Raji (cell line): ENCODE results near the gene CMTM5.

Experiments
- POLR2A ChIP-seq: IDR thresholded peaks from 2 replicates; pipeline ENCODE4 v1.6.1; 2011; ENCODE audit warnings: low read depth, low read length, control low read depth; ENCODE audit not compliant: insufficient read depth

Gene CMTM5

GRCh38 chr14:23364164-23365035, 12.4 kb upstream of the CMTM5 start:
- no peak for TF ChIP-seq POLR2A

- no peak for TF ChIP-seq POLR2A
These were observed 11.7 kb upstream of the CMTM5 start, which contains the start of gene EFS for GRCh38 chr14:23365036-23365731. Gene EFS (minus strand): TSS chr14:23365172. CDS start chr14:23365025, 147 bp downstream.

- TF ChIP-seq POLR2A = no peak
These were observed 11.0 kb upstream of the CMTM5 start for GRCh38 chr14:23365732-23366425.

DNA sequence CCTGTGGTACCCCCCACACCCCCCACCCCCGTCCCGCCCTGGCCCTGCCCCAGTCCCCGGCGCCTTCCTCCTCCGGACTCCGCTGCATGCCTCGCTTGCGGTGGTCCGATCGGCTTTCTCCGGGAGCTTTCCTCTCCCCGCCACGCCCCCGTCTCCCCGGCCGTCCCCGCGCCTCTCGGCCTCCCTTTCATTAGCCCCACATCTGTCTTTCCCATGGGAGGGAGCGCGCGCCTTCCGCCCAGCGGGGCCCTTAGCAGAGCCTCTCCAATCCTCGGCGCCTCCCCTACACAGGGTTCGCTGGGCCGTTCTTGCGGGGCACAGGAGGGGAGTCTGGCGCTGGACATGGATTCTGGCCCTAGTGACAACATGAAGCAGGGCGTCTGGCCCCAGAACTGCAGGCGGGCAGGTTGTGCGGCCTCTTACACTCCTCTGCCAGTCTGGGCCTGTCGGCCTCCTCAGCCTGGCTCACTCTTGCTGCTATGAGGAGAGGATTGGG, 10.4 kb upstream of the CMTM5 start:
- no peak for TF ChIP-seq POLR2A

DNA sequence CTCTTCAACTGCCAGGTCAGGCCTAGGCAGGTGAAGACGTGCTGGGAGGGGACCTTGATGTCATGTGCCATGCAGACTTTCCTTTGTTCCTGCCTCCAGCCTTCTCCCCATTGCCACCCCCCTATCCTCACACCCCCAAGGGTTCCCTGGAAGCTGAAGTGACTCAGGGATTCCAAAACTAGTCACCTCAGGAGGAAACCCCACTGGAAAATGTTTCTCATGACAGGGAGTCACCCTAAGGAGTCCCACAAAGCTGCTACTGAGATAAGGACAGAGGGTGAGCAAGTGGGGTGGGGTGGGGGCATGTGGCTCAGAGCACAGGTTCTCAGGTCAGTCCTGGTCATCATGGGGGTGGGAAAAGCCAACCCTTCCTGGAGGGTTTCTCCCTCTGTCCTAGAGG, 6.6 kb upstream of the CMTM5 start:
- TF ChIP-seq POLR2A = no peak

DNA sequence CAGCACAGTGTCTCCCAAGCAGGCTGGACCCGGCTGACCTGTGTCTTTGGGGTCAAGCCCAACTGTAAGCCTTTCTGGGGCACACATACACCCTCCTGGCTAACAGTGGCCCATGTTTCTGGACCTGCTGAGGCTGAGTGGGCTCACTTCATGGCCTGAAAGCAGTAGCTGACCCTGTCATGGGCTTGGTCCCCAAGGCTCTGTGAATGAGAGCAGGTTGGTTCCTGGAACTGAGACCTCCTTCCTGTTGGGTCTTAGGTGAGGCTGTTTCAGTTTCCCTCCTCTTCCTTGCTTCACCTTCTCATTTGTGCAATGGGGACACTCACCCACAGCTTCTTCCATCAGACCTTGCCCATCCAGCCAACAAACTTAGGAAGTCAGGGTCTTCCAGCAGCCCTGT, 5.0 kb upstream of the CMTM5 start:
- no peak for TF ChIP-seq POLR2A

DNA sequence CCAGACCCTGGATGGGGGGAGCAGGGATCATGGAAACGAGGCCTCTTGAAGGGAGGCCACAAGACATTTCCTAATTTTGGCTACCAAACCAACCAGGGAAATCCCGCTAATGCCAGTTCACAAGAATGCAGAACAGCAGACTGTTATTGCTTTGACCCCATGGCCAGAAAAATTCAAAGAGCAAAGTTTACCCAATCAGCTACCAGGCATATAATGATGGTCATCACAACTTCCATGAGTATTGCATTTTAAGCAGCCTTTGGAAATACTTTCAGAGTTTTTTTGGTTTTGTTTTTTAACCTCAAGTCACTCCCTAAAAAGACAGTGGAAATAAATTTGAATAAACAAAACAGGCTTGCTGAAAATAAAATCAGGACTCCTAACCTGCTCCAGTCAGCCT, 4.3 kb upstream of the CMTM5 start, which contains the start of gene IL25:
IL25 (plus strand) TSS at position 301 of the 400 bp plus-strand sequence.
- no peak for TF ChIP-seq POLR2A

- no peak for TF ChIP-seq POLR2A
These were observed 3.8 kb upstream of the CMTM5 start for GRCh38 chr14:23373041-23373440.

GRCh38 chr14:23375527-23376251, 1.2 kb upstream of the CMTM5 start:
- no peak for TF ChIP-seq POLR2A

GRCh38 chr14:23377198-23377550, 328 bp downstream of the CMTM5 start:
- TF ChIP-seq POLR2A = no peak

GRCh38 chr14:23377573-23378563, 1.0 kb downstream of the CMTM5 start:
- TF ChIP-seq POLR2A = no peak

DNA sequence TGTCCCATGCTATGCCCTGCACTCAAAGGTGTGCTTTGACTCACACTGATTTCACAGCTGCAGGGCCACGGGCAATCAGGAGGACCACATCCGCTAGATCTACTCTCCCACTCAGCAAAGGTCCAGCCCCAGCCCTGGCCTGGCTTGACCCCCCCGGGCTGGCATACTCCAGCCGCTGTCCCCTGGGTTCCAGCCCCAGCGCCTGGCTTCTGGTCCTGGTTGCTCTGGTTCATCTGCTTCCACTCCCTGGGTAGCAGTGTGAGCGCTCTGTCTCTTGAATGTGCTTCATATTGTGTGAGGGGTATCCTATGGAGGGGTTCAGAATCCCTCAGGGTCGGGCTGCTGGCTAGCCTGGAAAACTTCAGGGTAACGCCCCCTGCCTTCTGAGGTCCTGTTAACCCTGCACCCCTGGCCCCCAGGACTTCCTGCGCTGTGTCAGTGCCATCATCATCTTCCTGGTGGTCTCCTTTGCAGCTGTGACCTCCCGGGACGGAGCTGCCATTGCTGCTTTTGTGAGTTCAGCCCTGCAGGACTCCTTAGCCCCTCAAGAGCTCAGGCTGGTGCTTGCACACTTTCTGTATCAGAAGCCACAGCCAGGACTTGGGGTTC, 1.9 kb downstream of the CMTM5 start:
- no peak for TF ChIP-seq POLR2A
